PFSK-1 (cell line): ENCODE data around the gene DDX23.

Experiments used
- POLR2AphosphoS5 ChIP-seq: IDR thresholded peaks from 2 replicates; pipeline ENCODE4 v1.6.1; 2012; ENCODE audit warnings: low read depth, mild to moderate bottlenecking, control low read depth, low read length, moderate library complexity
- REST ChIP-seq, 2 experiments: IDR thresholded peaks; 2 replicates each; pipeline versions ENCODE4 v1.6.1 to v1.8.0; 2011 to 2012; ENCODE audit warnings: low read depth in 2 of 2, low read length in 2 of 2, control low read depth in 1 of 2, inconsistent platforms in 1 of 2, mild to moderate bottlenecking in 1 of 2, moderate library complexity in 1 of 2; ENCODE audit not compliant: insufficient read depth in 1 of 2
- SIN3A ChIP-seq: IDR thresholded peaks from 2 replicates; pipeline ENCODE4 v1.6.1; 2012; ENCODE audit warnings: mild to moderate bottlenecking, low read length, moderate library complexity, borderline replicate concordance; ENCODE audit not compliant: insufficient read depth
- TAF1 ChIP-seq: IDR thresholded peaks from 2 replicates; pipeline ENCODE4 v1.6.1; 2012; ENCODE audit warnings: low read length, control low read depth, borderline replicate concordance; ENCODE audit not compliant: insufficient read depth

GRCh38 chr12:48818831-48819590 is 33.0 kb downstream of the DDX23 start:
- TF ChIP-seq REST (IDR thresholded peaks at IDR 0.05; ENCODE audit: insufficient read depth in 1 of 2, low read depth in 2 of 2, low read length in 2 of 2) (no peak), POLR2AphosphoS5 (no peak), TAF1 (no peak), SIN3A (no peak)
